Right lung (tissue), 5 donors: Measurements from ENCODE around the gene BRD9. TPM values are rescaled to one million over a fixed set of nuclear protein-coding genes. Genes with fewer than 3 reads are reported as not detected.
"Not testable (repeated sequence)": the region's sequence is repeated elsewhere in the genome, so short reads cannot be mapped to it uniquely, and the experiment has no call there.

Experiments used
- DNase-seq, 2 donors: peaks; one replicate each; pipeline ENCODE4 v3.0.0-alpha.2; 2013
- polyA plus RNA-seq, 5 donors: library from polyadenylated mRNA; unstranded; fragments of 120-200 nt; gene quantifications; one replicate each; pipeline versions ENCODE4 v1.2.1 to v1.2.3, GENCODE V29; 2013; ENCODE audit warnings: inconsistent platforms in 1 of 5, low replicate concordance in 1 of 5; ENCODE audit not compliant: insufficient read length in 5 of 5, insufficient read depth in 1 of 5

Gene BRD9
- polyA plus RNA-seq, 5 donors, result 43.0 to 53.8 (median 49.0) TPM

GRCh38 chr5:860506-861150 is 32.0 kb downstream of the BRD9 start:
- DNase-seq, result no peak

- no peak for DNase-seq
Measured at GRCh38 chr5:859798-860296, 32.8 kb downstream of the BRD9 start.

- DNase-seq, result peak; percentile 30 to 32
Measured at GRCh38 chr5:859391-859790, 33.2 kb downstream of the BRD9 start.

- DNase-seq, result no peak
Measured at GRCh38 chr5:858726-859125, 33.9 kb downstream of the BRD9 start.

GRCh38 chr5:856531-857425 is 35.8 kb downstream of the BRD9 start:
- no peak for DNase-seq

- no peak for DNase-seq
Measured at GRCh38 chr5:855771-856530, 36.6 kb downstream of the BRD9 start.

GRCh38 chr5:854966-855743 is 37.4 kb downstream of the BRD9 start:
- DNase-seq, result no peak

- no peak for DNase-seq
Measured at GRCh38 chr5:854217-854616, 38.4 kb downstream of the BRD9 start.

GRCh38 chr5:853416-854090 is 39.0 kb downstream of the BRD9 start:
- not testable (repeated sequence) for DNase-seq

- no peak for DNase-seq
Measured at GRCh38 chr5:852431-853401, 39.9 kb downstream of the BRD9 start.

- DNase-seq, result no peak
Measured at GRCh38 chr5:852018-852417, 40.6 kb downstream of the BRD9 start.

- DNase-seq, result no peak
Measured at GRCh38 chr5:851553-851952, 41.0 kb downstream of the BRD9 start.

GRCh38 chr5:851076-851475 is 41.5 kb downstream of the BRD9 start:
- DNase-seq, result no peak

GRCh38 chr5:850511-851006 is 42.0 kb downstream of the BRD9 start, which contains the start of gene ZDHHC11:
Gene ZDHHC11 (minus strand): TSS chr5:850986. CDS start chr5:850602, 384 bp downstream.
- DNase-seq, result peak in 1 of 2 donors; percentile 18

GRCh38 chr5:849651-850301 is 42.8 kb downstream of the BRD9 start:
- DNase-seq, result peak; percentile 61 to 67

GRCh38 chr5:848671-849111 is 43.9 kb downstream of the BRD9 start:
- DNase-seq, result no peak

GRCh38 chr5:847736-848135 is 44.9 kb downstream of the BRD9 start:
- DNase-seq, result not testable (repeated sequence)

- DNase-seq, result not testable (repeated sequence)
Measured at GRCh38 chr5:847212-847611, 45.4 kb downstream of the BRD9 start.
